Prostate gland (tissue), 2 donors: Measurements from ENCODE around the gene ADGRG6. TPM values are rescaled to one million over a fixed set of nuclear protein-coding genes. Genes with fewer than 3 reads are reported as not detected.

ENCODE experiments used
- DNase-seq: peaks from one replicate; pipeline ENCODE4 v3.0.0-alpha.2; 2019; ENCODE audit warnings: low spot score
- H3K27ac ChIP-seq, 2 donors: fragments of 200-600 bp; sonication (generic); 2 replicates each; pipeline ENCODE4 v1.5.1; 2017 to 2019
- H3K27me3 ChIP-seq: fragments of 200-600 bp; sonication (generic); replicated peaks from 2 replicates; pipeline ENCODE4 v1.5.1; 2019; ENCODE audit not compliant: insufficient read depth
- H3K36me3 ChIP-seq, 2 donors: fragments of 200-600 bp; sonication (generic); 1 replicate in 1 of 2; 2 replicates in 1 of 2; pipeline versions ENCODE4 v1.5.1 to v1.8.1; 2017 to 2019
- H3K4me1 ChIP-seq: fragments of 200-600 bp; sonication (generic); replicated peaks from 2 replicates; pipeline ENCODE4 v1.5.1; 2019
- H3K4me3 ChIP-seq, 2 donors: fragments of 200-600 bp; sonication (generic); 2 replicates each; pipeline ENCODE4 v1.5.1; 2017 to 2019
- H3K9me3 ChIP-seq: fragments of 200-600 bp; sonication (generic); 2 replicates; pipeline ENCODE4 v1.5.1; 2017
- CTCF ChIP-seq, 4 experiments: fragments of 200-600 bp in 2 of 4; fragments of 450-650 bp in 2 of 4; sonication (generic) in 2 of 4; IDR thresholded peaks; 1 replicate in 3 of 4; 2 replicates in 1 of 4; pipeline ENCODE4 v1.5.1; 2016 to 2019; ENCODE audit warnings: antibody characterized with exemption in 4 of 4, mild to moderate bottlenecking in 2 of 4, moderate library complexity in 2 of 4
- POLR2A ChIP-seq: fragments of 450-650 bp; IDR thresholded peaks from one replicate; pipeline ENCODE4 v1.6.1; 2016; ENCODE audit warnings: antibody characterized with exemption, mild to moderate bottlenecking
- POLR2AphosphoS5 ChIP-seq: sonication (generic); formaldehyde crosslinking; IDR thresholded peaks from one replicate; pipeline ENCODE4 v1.6.1; 2017; ENCODE audit warnings: antibody characterized with exemption
- WGBS: methylation state at CpG from one replicate; pipeline ENCODE4 v1.1.5; 2018; 5-methylcytosine and 5-hydroxymethylcytosine counted together
- intact Hi-C: fragments of 100-400 bp; cut with DNase I; formaldehyde crosslinking; loops from one replicate; pipeline ENCODE4 v1.14.2; 2022
- total RNA-seq, 2 donors: library from RNA; depleted of rRNA; stranded (reverse); fragments of >200 nt; gene quantifications; one replicate each; pipeline ENCODE4 v1.1.0, GENCODE V29; 2016

The ADGRG6 gene
- total RNA-seq, 2 donors from 2014 or later = 13.5 to 18.0 TPM

GRCh38 chr6:142306736-142307135 lies 4.9 kb downstream of the ADGRG6 start:
- no peaks in the 10 kb centered on the region for H3K36me3 ChIP-seq
- 93% methylated on average over 1 of the region's 1 CpG for WGBS
- H3K4me1 ChIP-seq = no peaks in the 10 kb centered on the region
- H3K27me3 ChIP-seq = no peaks in the 10 kb centered on the region
- H3K9me3 ChIP-seq = no peaks in the 10 kb centered on the region
- no peak overlapping the region for H3K27ac ChIP-seq
- no peak for TF ChIP-seq POLR2AphosphoS5
- TF ChIP-seq POLR2A = no peak
- TF ChIP-seq CTCF (IDR thresholded peaks at IDR 0.05) = no peak
- no peak for DNase-seq
- no peak overlapping the region for H3K4me3 ChIP-seq
- intact Hi-C loops = no loop called here

GRCh38 chr6:142307963-142308748 lies 6.3 kb downstream of the ADGRG6 start:
- intact Hi-C loops = no loop called here
- H3K27me3 ChIP-seq = no peaks in the 10 kb centered on the region
- no peak overlapping the region for H3K4me3 ChIP-seq
- TF ChIP-seq POLR2AphosphoS5 (no peak), CTCF (IDR thresholded peaks at IDR 0.05) (no peak), POLR2A (no peak)
- H3K9me3 ChIP-seq = no peaks in the 10 kb centered on the region
- DNase-seq = no peak
- WGBS = 68% methylated on average over 2 of the region's 2 CpGs
- H3K36me3 ChIP-seq = no peaks in the 10 kb centered on the region
- H3K4me1 ChIP-seq = no peaks in the 10 kb centered on the region
- H3K27ac ChIP-seq = no peak overlapping the region

GRCh38 chr6:142309426-142309825 lies 7.6 kb downstream of the ADGRG6 start:
- Histone ChIP-seq H3K36me3 (no peaks in the 10 kb centered on the region), H3K4me3 (no peak overlapping the region), H3K27me3 (no peaks in the 10 kb centered on the region), H3K4me1 (no peaks in the 10 kb centered on the region), H3K27ac (no peak overlapping the region), H3K9me3 (no peaks in the 10 kb centered on the region)
- TF ChIP-seq POLR2A (no peak), POLR2AphosphoS5 (no peak), CTCF (IDR thresholded peaks at IDR 0.05) (no peak)
- intact Hi-C loops = no loop called here
- WGBS = 94% methylated on average over 2 of the region's 2 CpGs
- DNase-seq = no peak

- Histone ChIP-seq H3K27me3 (no peaks in the 10 kb centered on the region), H3K27ac (no peak overlapping the region), H3K4me3 (no peak overlapping the region), H3K4me1 (no peaks in the 10 kb centered on the region), H3K36me3 (no peaks in the 10 kb centered on the region), H3K9me3 (no peaks in the 10 kb centered on the region)
- intact Hi-C loops = no loop called here
- WGBS = 17% methylated on average over 2 of the region's 2 CpGs
- DNase-seq = no peak
- no peak for TF ChIP-seq CTCF (IDR thresholded peaks at IDR 0.05)
- no peak for TF ChIP-seq POLR2A
- no peak for TF ChIP-seq POLR2AphosphoS5
These were observed 11.5 kb downstream of the ADGRG6 start for GRCh38 chr6:142313284-142313683.

- H3K36me3 ChIP-seq = no peaks in the 10 kb centered on the region
- no peak overlapping the region for H3K4me3 ChIP-seq
- 82% methylated on average over 1 of the region's 1 CpG for WGBS
- H3K27me3 ChIP-seq = no peaks in the 10 kb centered on the region
- no peaks in the 10 kb centered on the region for H3K4me1 ChIP-seq
- H3K27ac ChIP-seq = no peak overlapping the region
- no peak for DNase-seq
- TF ChIP-seq CTCF (IDR thresholded peaks at IDR 0.05) = no peak
- TF ChIP-seq POLR2A = no peak
- no peak for TF ChIP-seq POLR2AphosphoS5
- intact Hi-C loops = no loop called here
- H3K9me3 ChIP-seq = no peaks in the 10 kb centered on the region
These were observed 15.1 kb downstream of the ADGRG6 start for GRCh38 chr6:142316791-142317368.
